SK-N-SH (cell line): Measurements from ENCODE around the gene ZNF282. TPM values are rescaled to one million over a fixed set of nuclear protein-coding genes. Genes with fewer than 3 reads are reported as not detected.

Experiments used
- CTCF ChIA-PET: fragments of 300-600, 350-600 bp; formaldehyde crosslinking; extraction: SDS; loops from one replicate; lab custom pipeline; 2021; lab: Yijun Ruan, JAX
- POLR2A ChIA-PET: fragments of 350-600 bp; sonication (Branson Sonifier 250); formaldehyde crosslinking; extraction: SDS; loops from one replicate; lab custom pipeline; 2020; ENCODE audit warnings: antibody characterized with exemption, inconsistent platforms; lab: Yijun Ruan, JAX
- DNase-seq: peaks from one replicate; pipeline ENCODE4 v3.0.0; 2012
- H2AFZ ChIP-seq: fragments of 200-600 bp; sonication (generic); 2 replicates; pipeline ENCODE4 v1.8.1; 2016; ENCODE audit warnings: antibody characterized with exemption, mild to moderate bottlenecking, low read depth
- H3F3A ChIP-seq: fragments of 200-600 bp; sonication (generic); replicated peaks from 2 replicates; pipeline ENCODE3; 2016; ENCODE audit warnings: antibody characterized with exemption, mild to moderate bottlenecking; ENCODE audit not compliant: insufficient read depth
- H3K27ac ChIP-seq, 2 experiments: fragments of 200-500 bp in 1 of 2; fragments of 200-600 bp in 1 of 2; sonication (Bioruptor generic) in 1 of 2; sonication (generic), shearing (Covaris generic) in 1 of 2; 2 replicates each; pipeline versions ENCODE4 v1.5.1 to v1.6.1; 2014 to 2016; ENCODE audit warnings: low read depth in 2 of 2, inconsistent platforms in 1 of 2, low read length in 1 of 2, mild to moderate bottlenecking in 1 of 2, mixed read lengths in 1 of 2
- H3K27me3 ChIP-seq: fragments of 200-600 bp; sonication (generic), shearing (Covaris generic); 2 replicates; pipeline ENCODE4 v1.6.1; 2016; ENCODE audit warnings: mixed run types; ENCODE audit not compliant: insufficient read depth
- H3K36me3 ChIP-seq, 2 experiments: fragments of 200-500 bp in 1 of 2; fragments of 200-600 bp in 1 of 2; sonication (Bioruptor generic) in 1 of 2; sonication (generic) in 1 of 2; replicated peaks in 1 of 2; 2 replicates each; pipeline versions ENCODE3 to v1.5.1; 2014 to 2016; ENCODE audit warnings: low read length in 1 of 2, mild to moderate bottlenecking in 1 of 2; ENCODE audit not compliant: insufficient read depth in 2 of 2, control insufficient read depth in 1 of 2
- H3K4me1 ChIP-seq, 2 experiments: fragments of 200-500 bp in 1 of 2; fragments of 200-600 bp in 1 of 2; sonication (Bioruptor generic) in 1 of 2; sonication (generic), shearing (Covaris generic) in 1 of 2; 2 replicates each; pipeline versions ENCODE4 v1.5.1 to v1.6.1; 2014 to 2016; ENCODE audit warnings: low read depth in 1 of 2, low read length in 1 of 2, mixed run types in 1 of 2; ENCODE audit not compliant: insufficient read depth in 2 of 2, control insufficient read depth in 1 of 2
- H3K4me2 ChIP-seq: fragments of 200-600 bp; sonication (generic), shearing (Covaris generic); 2 replicates; pipeline ENCODE4 v1.6.1; 2017; ENCODE audit warnings: mixed run types
- H3K4me3 ChIP-seq, 2 experiments: fragments of 200-500 bp in 1 of 2; fragments of 200-600 bp in 1 of 2; sonication (Bioruptor generic) in 1 of 2; sonication (generic), shearing (Covaris generic) in 1 of 2; 2 replicates each; pipeline versions ENCODE4 v1.5.1 to v1.8.1; 2014 to 2016; ENCODE audit warnings: low read depth in 2 of 2, inconsistent platforms in 1 of 2, low read length in 1 of 2, mild to moderate bottlenecking in 1 of 2, mixed read lengths in 1 of 2, moderate library complexity in 1 of 2
- H3K79me2 ChIP-seq: fragments of 200-600 bp; sonication (generic); 2 replicates; pipeline ENCODE4 v1.8.1; 2017; ENCODE audit warnings: mild to moderate bottlenecking; ENCODE audit not compliant: insufficient read depth
- H3K9ac ChIP-seq: fragments of 200-600 bp; sonication (generic); 2 replicates; pipeline ENCODE4 v1.6.1; 2017; ENCODE audit warnings: mixed run types
- H3K9me2 ChIP-seq: fragments of 200-600 bp; sonication (generic); 2 replicates; pipeline ENCODE4 v1.6.1; 2017; ENCODE audit warnings: mixed run types
- H3K9me3 ChIP-seq: fragments of 200-600 bp; sonication (generic); 2 replicates; pipeline ENCODE4 v1.6.1; 2017; ENCODE audit warnings: mixed run types, mild to moderate bottlenecking, moderate library complexity
- H4K20me1 ChIP-seq: fragments of 200-600 bp; sonication (generic); 2 replicates; pipeline ENCODE4 v1.6.1; 2017; ENCODE audit warnings: mild to moderate bottlenecking, mixed run types; ENCODE audit not compliant: insufficient read depth
- CHD2 ChIP-seq: fragments of 150-350 bp; IDR thresholded peaks from 2 replicates; pipeline ENCODE4 v1.6.1; 2018; ENCODE audit warnings: low read length; ENCODE audit not compliant: partially characterized antibody
- ELF1 ChIP-seq: IDR thresholded peaks from 2 replicates; pipeline ENCODE4 v1.4.0; 2012
- EP300 ChIP-seq, 2 experiments: IDR thresholded peaks; 2 replicates each; pipeline versions ENCODE4 v1.4.0 to v1.6.1; 2012; ENCODE audit warnings: borderline replicate concordance in 1 of 2, low read depth in 1 of 2, low read length in 1 of 2
- EZH2phosphoT487 ChIP-seq: fragments of 200-600 bp; sonication (generic); IDR thresholded peaks from 2 replicates; pipeline ENCODE4 v1.6.1; 2017; ENCODE audit warnings: low read depth, mixed run types, mild to moderate bottlenecking, antibody characterized with exemption, moderate library complexity, borderline replicate concordance
- FOXJ3 ChIP-seq: sonication (generic); formaldehyde crosslinking; IDR thresholded peaks from 2 replicates; pipeline ENCODE4 v1.5.1; 2020; ENCODE audit warnings: mild to moderate bottlenecking, missing genetic modification reagents
- GATA2 ChIP-seq: sonication (generic); formaldehyde crosslinking; IDR thresholded peaks from 2 replicates; pipeline ENCODE4 v1.5.0; 2020; ENCODE audit warnings: mild to moderate bottlenecking, missing genetic modification reagents
- IRF3 ChIP-seq: fragments of 150-350 bp; IDR thresholded peaks from 2 replicates; pipeline ENCODE4 v1.6.1; 2016; ENCODE audit warnings: mild to moderate bottlenecking, low read depth, low read length
- MXI1 ChIP-seq: IDR thresholded peaks from 2 replicates; pipeline ENCODE4 v1.6.1; 2012; ENCODE audit warnings: mild to moderate bottlenecking, low read depth, low read length, improper control_type of control experiment
- REST ChIP-seq: IDR thresholded peaks from 2 replicates; pipeline ENCODE4 v1.6.1; 2012; ENCODE audit warnings: mild to moderate bottlenecking, low read depth, low read length, moderate library complexity
- SIN3A ChIP-seq: IDR thresholded peaks from 2 replicates; pipeline ENCODE4 v1.6.1; 2012; ENCODE audit warnings: low read depth, mild to moderate bottlenecking, low read length, moderate library complexity, borderline replicate concordance
- SMC3 ChIP-seq: IDR thresholded peaks from 2 replicates; pipeline ENCODE4 v1.6.1; 2012; ENCODE audit warnings: low read depth, low read length, improper control_type of control experiment
- TCF12 ChIP-seq: IDR thresholded peaks from 2 replicates; pipeline ENCODE4 v1.4.0; 2012
- YY1 ChIP-seq: IDR thresholded peaks from 2 replicates; pipeline ENCODE4 v1.4.0; 2012; ENCODE audit warnings: low read depth, mild to moderate bottlenecking
- WGBS: methylation state at CpG from one replicate; pipeline ENCODE4 v1.1.6; 2017; ENCODE audit warnings: low lambda C conversion rate; 5-methylcytosine and 5-hydroxymethylcytosine counted together
- polyA plus RNA-seq, 3 experiments: library from polyadenylated mRNA; depleted of rRNA; stranded (reverse); fragments of >200 nt; gene quantifications; 2 replicates each; pipeline ENCODE4 v1.2.3, GENCODE V29; 2012
- TF ChIP-seq, protein P1 (sequence below): fragments of 200-600 bp; sonication (generic); IDR thresholded peaks from 2 replicates; pipeline ENCODE4 v1.6.1; 2017; ENCODE audit warnings: antibody characterized with exemption, mild to moderate bottlenecking, moderate library complexity

ZNF282 gene
- polyA plus RNA-seq, 1 of the 3 experiments (the other 2 are of a cell fraction), result 17.9 TPM

GRCh38 chr7:149147072-149147751, 48.1 kb upstream of the ZNF282 start, which contains the start of gene ZNF398 (continued):
- TF ChIP-seq EZH2phosphoT487 (no peak), EP300 (IDR thresholded peaks at IDR 0.05; ENCODE audit: borderline replicate concordance in 1 of 2, low read depth in 1 of 2, low read length in 1 of 2) (no peak; a peak in 1 of 4 replicates)
- TF ChIP-seq, protein P1, sequence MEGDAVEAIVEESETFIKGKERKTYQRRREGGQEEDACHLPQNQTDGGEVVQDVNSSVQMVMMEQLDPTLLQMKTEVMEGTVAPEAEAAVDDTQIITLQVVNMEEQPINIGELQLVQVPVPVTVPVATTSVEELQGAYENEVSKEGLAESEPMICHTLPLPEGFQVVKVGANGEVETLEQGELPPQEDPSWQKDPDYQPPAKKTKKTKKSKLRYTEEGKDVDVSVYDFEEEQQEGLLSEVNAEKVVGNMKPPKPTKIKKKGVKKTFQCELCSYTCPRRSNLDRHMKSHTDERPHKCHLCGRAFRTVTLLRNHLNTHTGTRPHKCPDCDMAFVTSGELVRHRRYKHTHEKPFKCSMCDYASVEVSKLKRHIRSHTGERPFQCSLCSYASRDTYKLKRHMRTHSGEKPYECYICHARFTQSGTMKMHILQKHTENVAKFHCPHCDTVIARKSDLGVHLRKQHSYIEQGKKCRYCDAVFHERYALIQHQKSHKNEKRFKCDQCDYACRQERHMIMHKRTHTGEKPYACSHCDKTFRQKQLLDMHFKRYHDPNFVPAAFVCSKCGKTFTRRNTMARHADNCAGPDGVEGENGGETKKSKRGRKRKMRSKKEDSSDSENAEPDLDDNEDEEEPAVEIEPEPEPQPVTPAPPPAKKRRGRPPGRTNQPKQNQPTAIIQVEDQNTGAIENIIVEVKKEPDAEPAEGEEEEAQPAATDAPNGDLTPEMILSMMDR, result peak; percentile 73

DNA sequence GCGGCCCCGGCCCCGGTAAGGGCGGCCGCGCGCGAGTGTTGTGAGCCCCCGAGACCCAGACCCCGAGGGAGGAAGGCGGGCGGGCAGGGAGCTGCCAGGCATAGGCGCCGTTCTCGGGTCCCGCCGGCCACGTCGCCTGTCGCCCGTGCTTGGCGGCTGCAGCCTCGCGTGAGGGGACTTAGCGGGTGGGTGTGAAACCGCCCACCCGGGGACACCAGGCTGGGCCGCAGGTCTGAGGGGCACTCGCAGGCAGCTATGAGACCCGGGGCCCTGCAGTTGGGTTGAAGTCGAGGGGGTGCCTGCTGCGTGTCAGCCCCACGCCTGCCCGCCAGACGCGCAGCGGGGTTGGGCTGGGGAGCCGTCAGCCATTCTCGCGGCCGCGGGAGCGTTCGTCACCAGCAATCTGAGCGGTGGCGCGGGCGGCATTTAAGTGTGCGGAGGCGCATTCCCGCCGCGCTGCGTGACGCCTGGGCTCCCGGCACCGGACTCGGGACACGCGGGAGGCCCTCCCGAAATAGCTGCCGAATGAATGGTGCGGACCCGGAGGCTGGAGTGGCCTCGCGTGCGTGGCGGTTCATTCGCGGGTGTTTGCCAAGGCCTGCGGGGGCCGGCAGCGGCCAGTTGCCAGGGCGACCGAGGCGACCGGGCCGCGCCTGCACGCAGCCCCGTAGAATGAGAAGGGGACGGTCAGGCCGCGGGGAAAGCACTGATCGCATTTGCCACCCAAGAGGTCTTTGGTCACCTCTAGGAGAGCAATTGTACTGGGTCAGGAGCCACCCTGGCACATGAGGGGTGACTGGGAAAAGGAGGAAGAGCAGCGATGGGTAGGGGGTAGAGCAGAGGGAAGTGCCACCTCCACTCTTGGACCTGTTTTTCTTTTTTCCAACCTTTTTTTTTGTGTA, 47.3 kb upstream of the ZNF282 start:
- peak overlapping the region; percentile 64 to 95 for H3K4me3 ChIP-seq
- H3K27ac ChIP-seq, result peak overlapping the region; percentile 77 to 78
- peaks cover 21% of the 10 kb centered on the region for H3F3A ChIP-seq
- CTCF ChIA-PET, result interaction anchor here (0.7 to 7.0 kb wide), 47 partner anchors 9 to 640 kb away, joined by 3 to 83 read pairs (median 4); partner anchors contain the start of genes ZNF282, ZNF425 and ZNF783
- peak; percentile 87 for DNase-seq
- peak; percentile 75 for TF ChIP-seq MXI1
- TF ChIP-seq SMC3, result no peak
- TF ChIP-seq YY1, result peak; percentile 64; the same call in 1 of the 2 replicates
- TF ChIP-seq SIN3A, result peak; percentile 58; the same call in 1 of the 2 replicates
- peak; percentile 29 for TF ChIP-seq CHD2
- TF ChIP-seq, all 33 proteins: peak for 4
- no peaks in the 10 kb centered on the region for H3K9me3 ChIP-seq
- H3K27me3 ChIP-seq, result no peaks in the 10 kb centered on the region
- H3K4me1 ChIP-seq, result no peaks in the 10 kb centered on the region; a peak in 2 of 4 replicates
- peak overlapping the region; percentile 77 for H2AFZ ChIP-seq
- no peaks in the 10 kb centered on the region for H3K36me3 ChIP-seq
- H3K9me2 ChIP-seq, result no peaks in the 10 kb centered on the region
- H3K9ac ChIP-seq, result peak overlapping the region; percentile 88
- peak overlapping the region; percentile 95 for H3K4me2 ChIP-seq
- H3K79me2 ChIP-seq, result peaks cover 54% of the 10 kb centered on the region
- under 1% methylated on average over 55 of the region's 86 CpGs for WGBS
- POLR2A ChIA-PET, result interaction anchor here (0.6 to 3.7 kb wide), 7 partner anchors 10 to 120 kb away, joined by 3 to 37 read pairs (median 6); partner anchors contain the start of genes PDIA4, ZNF282, ZNF425 and ZNF783
- peaks cover 21% of the 10 kb centered on the region for H4K20me1 ChIP-seq

DNA sequence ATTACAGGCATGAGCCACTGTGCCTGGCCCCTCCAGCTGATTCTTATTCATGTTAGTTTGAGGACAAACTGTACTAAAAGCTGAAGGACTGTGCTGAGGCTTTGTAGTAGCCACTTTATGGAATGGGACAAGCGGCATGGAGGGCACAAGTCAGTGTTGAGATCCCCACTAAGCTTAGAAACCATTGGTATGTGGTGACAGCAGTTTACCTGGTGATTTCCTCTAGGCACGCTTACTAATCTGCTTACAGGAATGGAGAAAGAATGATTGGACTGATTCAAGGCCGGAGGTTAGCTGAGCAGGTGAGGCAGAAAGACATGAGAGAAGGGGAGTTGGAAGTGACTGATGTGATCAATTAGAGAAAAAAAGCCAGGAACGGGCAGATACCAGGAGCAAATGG, 44.4 kb upstream of the ZNF282 start:
- peaks cover 81% of the 10 kb centered on the region for H3K79me2 ChIP-seq
- no peaks in the 10 kb centered on the region for H3K9me2 ChIP-seq
- WGBS, result 72% methylated on average over 4 of the region's 4 CpGs
- no peaks in the 10 kb centered on the region for H3K9me3 ChIP-seq
- no peaks in the 10 kb centered on the region for H3K27me3 ChIP-seq
- no peak overlapping the region for H2AFZ ChIP-seq
- H3F3A ChIP-seq, result peaks cover 6% of the 10 kb centered on the region
- peaks cover 3 to 18% of the 10 kb centered on the region in 2 experiments for H3K36me3 ChIP-seq
- CTCF ChIA-PET, result interaction anchor here (1.5 to 7.0 kb wide), 4 partner anchors 12 to 44 kb away, joined by 4 to 83 read pairs (median 7); partner anchors contain the start of gene ZNF282
- POLR2A ChIA-PET, result interaction anchor here (0.8 kb wide), 1 partner anchor 25 kb away, joined by 4 read pairs; no protein-coding TSS in a partner anchor
- no peak overlapping the region for H3K27ac ChIP-seq
- H3K4me1 ChIP-seq, result no peaks in the 10 kb centered on the region; a peak in 2 of 4 replicates
- H3K4me2 ChIP-seq, result no peak overlapping the region
- peaks cover 28% of the 10 kb centered on the region for H4K20me1 ChIP-seq
- no peak for DNase-seq
- no peak overlapping the region for H3K4me3 ChIP-seq
- H3K9ac ChIP-seq, result no peak overlapping the region
- no peak for TF ChIP-seq IRF3
- no peak for TF ChIP-seq ELF1
- no peak for TF ChIP-seq GATA2 (CRISPR knock-in tag)
- no peak for TF ChIP-seq TCF12
- no peak for TF ChIP-seq REST
- TF ChIP-seq YY1, result no peak
- TF ChIP-seq FOXJ3 (CRISPR knock-in tag), result no peak
